ENCODE results near the gene IGHMBP2. TPM values are rescaled to one million over a fixed set of nuclear protein-coding genes. Genes with fewer than 3 reads are reported as not detected.

IGHMBP2 gene
- total RNA-seq, 1 experiment from 2014 or later, result 24.0 TPM

GRCh38 chr11:68935066-68935465 is 31.4 kb downstream of the IGHMBP2 start:
- no peak overlapping the region for H2BK5ac ChIP-seq (ENCODE audit: insufficient read length, low read length)
- no peaks in the 10 kb centered on the region for H3K79me2 ChIP-seq (ENCODE audit: insufficient read depth, low read length)
- no peak overlapping the region for H2AK5ac ChIP-seq (ENCODE audit: insufficient read length, low read length)
- Mint-ChIP-seq H3K9me3 (no peaks in the 10 kb centered on the region), H3K4me1 (no peaks in the 10 kb centered on the region), H3K4me3 (no peak overlapping the region), H3K27ac (no peak overlapping the region), H3K36me3 (ENCODE audit: insufficient read depth in 1 of 3, low read depth in 3 of 3) (peaks cover 7 to 47% (median 29%) of the 10 kb centered on the region in 3 experiments; a peak in 6 of 7 replicates), H3K27me3 (ENCODE audit: low read depth) (no peaks in the 10 kb centered on the region)
- H3K4me1 ChIP-seq (ENCODE audit: insufficient read depth, low read length), result no peaks in the 10 kb centered on the region
- H2BK12ac ChIP-seq (ENCODE audit: insufficient read length, low read depth, low read length), result no peak overlapping the region
- H3K23ac ChIP-seq (ENCODE audit: insufficient read length, low read depth, low read length), result no peak overlapping the region
- H4K8ac ChIP-seq (replicated peaks; ENCODE audit: insufficient read length, low read depth, low read length), result no peak overlapping the region
- no peak overlapping the region for H3K18ac ChIP-seq (ENCODE audit: insufficient read length, low read depth, low read length)
- DNase-seq, result no peak
- no peak overlapping the region for H3K56ac ChIP-seq (ENCODE audit: insufficient read length, low read depth, low read length)
- H3T11ph ChIP-seq (ENCODE audit: low read length), result no peak overlapping the region
- no peak overlapping the region for H3K27ac ChIP-seq (ENCODE audit: insufficient read length, low read depth, low read length)
- no peak overlapping the region for H3K9ac ChIP-seq (ENCODE audit: extremely low read depth, insufficient read length, low read length)
- H3K4ac ChIP-seq (ENCODE audit: low read depth, low read length), result no peak overlapping the region
- H3K79me1 ChIP-seq (ENCODE audit: insufficient read depth, low read depth, low read length, poor library complexity, severe bottlenecking), result no peaks in the 10 kb centered on the region
- no peak overlapping the region for H4K91ac ChIP-seq (ENCODE audit: insufficient read length, low read depth, low read length)
- H3K9me3 ChIP-seq (ENCODE audit: control insufficient read depth, low read depth, low read length), result no peaks in the 10 kb centered on the region
- no CpG with 5 or more reads among the region's 15 CpGs for WGBS (ENCODE audit: extremely low coverage, insufficient read length, low lambda C conversion rate)
- H4K20me1 ChIP-seq (ENCODE audit: control insufficient read depth, insufficient read depth, insufficient read length), result no peaks in the 10 kb centered on the region
- no peak overlapping the region for H3K14ac ChIP-seq (ENCODE audit: insufficient read depth, low read length)
- no peak overlapping the region for H3K4me2 ChIP-seq (ENCODE audit: insufficient read depth, insufficient read length, low read length)
- no peaks in the 10 kb centered on the region for H3K23me2 ChIP-seq (ENCODE audit: insufficient read length, low read depth, low read length, poor library complexity, severe bottlenecking)
- H2AFZ ChIP-seq (ENCODE audit: low read length), result no peak overlapping the region
- H2BK15ac ChIP-seq (ENCODE audit: low read depth, low read length), result no peak overlapping the region
- no peak overlapping the region for H4K5ac ChIP-seq (ENCODE audit: insufficient read length, low read depth, low read length)
- H2BK120ac ChIP-seq (ENCODE audit: low read depth, low read length, poor library complexity, severe bottlenecking), result no peak overlapping the region
- TF ChIP-seq CTCF (conservative IDR thresholded peaks at IDR 0.05), result no peak
- H3K27me3 ChIP-seq (ENCODE audit: insufficient read depth, low read length), result no peaks in the 10 kb centered on the region
- no peak overlapping the region for H2BK20ac ChIP-seq (ENCODE audit: low read depth, low read length, poor library complexity, severe bottlenecking)
